HUES64 (cell line): ENCODE data around the gene HAL. TPM values are rescaled to one million over a fixed set of nuclear protein-coding genes. Genes with fewer than 3 reads are reported as not detected.

Experiments used
- H3K27ac ChIP-seq: 2 replicates; pipeline ENCODE4 v1.7.0; 2013; ENCODE audit warnings: low read depth, low read length, inconsistent platforms
- H3K27me3 ChIP-seq: 2 replicates; pipeline ENCODE4 v1.6.1; 2013; ENCODE audit warnings: mild to moderate bottlenecking, low read length; ENCODE audit not compliant: insufficient read depth
- H3K36me3 ChIP-seq: 2 replicates; pipeline ENCODE4 v1.6.1; 2013; ENCODE audit warnings: mild to moderate bottlenecking, low read length; ENCODE audit not compliant: insufficient read depth
- H3K4me1 ChIP-seq: 2 replicates; pipeline ENCODE4 v1.6.1; 2013; ENCODE audit warnings: mild to moderate bottlenecking, low read length, moderate library complexity; ENCODE audit not compliant: insufficient read depth
- H3K4me3 ChIP-seq: 2 replicates; pipeline ENCODE4 v1.5.1; 2013; ENCODE audit warnings: mild to moderate bottlenecking, low read length, moderate library complexity
- H3K9ac ChIP-seq: 2 replicates; pipeline ENCODE4 v1.6.1; 2013; ENCODE audit warnings: mild to moderate bottlenecking, low read depth, low read length
- H3K9me3 ChIP-seq: 2 replicates; pipeline ENCODE4 v1.6.1; 2013; ENCODE audit warnings: low read depth, low read length; ENCODE audit not compliant: insufficient read depth
- WGBS: fragments of 150-250, 120-280 bp; methylation state at CpG from one replicate; pipeline ENCODE4 v1.1.7; 2013; ENCODE audit warnings: missing lambda C conversion rate; 5-methylcytosine and 5-hydroxymethylcytosine counted together
- polyA plus RNA-seq, 2 experiments: library from polyadenylated mRNA; stranded (reverse); fragments of 50-300 nt; gene quantifications; one replicate each; pipeline ENCODE4 v1.2.3, GENCODE V29; 2013

The HAL gene
- polyA plus RNA-seq (2013, experiment 1 of 2): 0.05 TPM
- polyA plus RNA-seq (2013, experiment 2 of 2): not detected

- H3K36me3 ChIP-seq: peaks cover 8% of the 10 kb centered on the region; the same call in 1 of the 2 replicates
- H3K27ac ChIP-seq: no peak within 1 kb of the TSS
- no peak within 1 kb of the TSS for H3K4me3 ChIP-seq
- H3K27me3 ChIP-seq: no peaks in the 10 kb centered on the region
- no peaks in the 10 kb centered on the region for H3K4me1 ChIP-seq
- WGBS: 91% methylated on average over 7 of the region's 7 CpGs
- H3K9me3 ChIP-seq: no peaks in the 10 kb centered on the region
- H3K9ac ChIP-seq: no peak within 1 kb of the TSS
Measured at GRCh38 chr12:95996034-95996658, at the start of gene HAL. Gene HAL (minus strand): TSS chr12:95996344. CDS start chr12:95995910, 434 bp downstream.

DNA sequence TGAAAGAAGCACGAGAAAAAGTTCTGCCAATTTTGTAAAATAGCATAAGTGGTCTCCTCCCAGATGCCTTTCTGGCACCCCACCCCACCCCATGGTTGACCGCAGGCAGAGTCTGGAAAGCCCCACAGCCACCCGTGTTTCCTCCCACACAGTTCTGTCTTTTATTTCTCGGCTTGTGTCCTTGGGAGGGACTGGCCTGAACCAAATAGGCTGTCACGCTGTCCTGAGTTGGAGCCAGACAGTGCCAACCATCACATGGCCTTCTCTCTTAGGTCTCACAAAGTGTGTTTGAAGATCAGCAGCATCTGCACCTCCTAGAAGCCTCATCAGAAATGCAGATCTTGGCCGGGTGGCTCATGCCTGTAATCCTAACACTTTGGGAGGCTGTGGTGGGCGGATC, 49.4 kb upstream of the HAL start:
- Histone ChIP-seq H3K27me3 (no peaks in the 10 kb centered on the region), H3K27ac (no peak overlapping the region)
- 93% methylated on average over 7 of the region's 7 CpGs for WGBS

GRCh38 chr12:96044943-96045290, 48.8 kb upstream of the HAL start:
- no peak overlapping the region for H3K9ac ChIP-seq
- 97% methylated on average over 2 of the region's 2 CpGs for WGBS
- no peaks in the 10 kb centered on the region for H3K27me3 ChIP-seq
- H3K4me1 ChIP-seq: no peaks in the 10 kb centered on the region
- no peaks in the 10 kb centered on the region for H3K9me3 ChIP-seq
- H3K36me3 ChIP-seq: no peaks in the 10 kb centered on the region
- no peak overlapping the region for H3K27ac ChIP-seq
- H3K4me3 ChIP-seq: no peak overlapping the region

More for the DNA sequence above, 49.4 kb upstream of the HAL start:
- Histone ChIP-seq H3K9ac (no peak overlapping the region), H3K4me1 (no peaks in the 10 kb centered on the region), H3K9me3 (peaks cover 4% of the 10 kb centered on the region; the same call in 1 of the 2 replicates), H3K4me3 (no peak overlapping the region), H3K36me3 (no peaks in the 10 kb centered on the region)

GRCh38 chr12:96044017-96044942, 48.1 kb upstream of the HAL start:
- Histone ChIP-seq H3K27me3 (no peaks in the 10 kb centered on the region), H3K27ac (no peak overlapping the region), H3K4me1 (no peaks in the 10 kb centered on the region)

DNA sequence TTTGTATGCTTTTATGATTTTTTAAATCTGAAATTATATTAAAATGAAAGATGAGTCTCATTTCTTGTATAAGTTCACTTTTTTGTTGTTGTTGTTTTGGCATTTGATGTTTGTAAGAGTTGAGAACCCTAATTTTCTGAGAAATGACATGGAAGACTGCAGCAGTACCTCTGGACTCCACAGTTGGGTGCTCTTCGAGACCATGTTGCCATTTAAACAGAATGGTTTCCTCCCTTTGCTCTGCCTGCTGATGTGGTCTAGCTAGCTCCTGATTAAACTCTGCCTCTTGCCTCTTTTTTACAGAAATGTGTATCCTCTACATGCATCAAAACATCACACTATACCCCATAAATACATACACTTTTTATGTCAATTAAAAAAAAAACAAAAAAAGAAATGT, 45.0 kb upstream of the HAL start:
- H3K9ac ChIP-seq: no peak overlapping the region
- no peak overlapping the region for H3K27ac ChIP-seq
- 94% methylated on average over 1 of the region's 1 CpG for WGBS
- H3K9me3 ChIP-seq: no peaks in the 10 kb centered on the region
- no peaks in the 10 kb centered on the region for H3K27me3 ChIP-seq
- H3K36me3 ChIP-seq: no peaks in the 10 kb centered on the region
- no peak overlapping the region for H3K4me3 ChIP-seq
- H3K4me1 ChIP-seq: no peaks in the 10 kb centered on the region

More at GRCh38 chr12:96044017-96044942, 48.1 kb upstream of the HAL start:
- Histone ChIP-seq H3K4me3 (no peak overlapping the region), H3K9me3 (no peaks in the 10 kb centered on the region), H3K9ac (no peak overlapping the region), H3K36me3 (no peaks in the 10 kb centered on the region)
- 83% methylated on average over 9 of the region's 10 CpGs for WGBS

DNA sequence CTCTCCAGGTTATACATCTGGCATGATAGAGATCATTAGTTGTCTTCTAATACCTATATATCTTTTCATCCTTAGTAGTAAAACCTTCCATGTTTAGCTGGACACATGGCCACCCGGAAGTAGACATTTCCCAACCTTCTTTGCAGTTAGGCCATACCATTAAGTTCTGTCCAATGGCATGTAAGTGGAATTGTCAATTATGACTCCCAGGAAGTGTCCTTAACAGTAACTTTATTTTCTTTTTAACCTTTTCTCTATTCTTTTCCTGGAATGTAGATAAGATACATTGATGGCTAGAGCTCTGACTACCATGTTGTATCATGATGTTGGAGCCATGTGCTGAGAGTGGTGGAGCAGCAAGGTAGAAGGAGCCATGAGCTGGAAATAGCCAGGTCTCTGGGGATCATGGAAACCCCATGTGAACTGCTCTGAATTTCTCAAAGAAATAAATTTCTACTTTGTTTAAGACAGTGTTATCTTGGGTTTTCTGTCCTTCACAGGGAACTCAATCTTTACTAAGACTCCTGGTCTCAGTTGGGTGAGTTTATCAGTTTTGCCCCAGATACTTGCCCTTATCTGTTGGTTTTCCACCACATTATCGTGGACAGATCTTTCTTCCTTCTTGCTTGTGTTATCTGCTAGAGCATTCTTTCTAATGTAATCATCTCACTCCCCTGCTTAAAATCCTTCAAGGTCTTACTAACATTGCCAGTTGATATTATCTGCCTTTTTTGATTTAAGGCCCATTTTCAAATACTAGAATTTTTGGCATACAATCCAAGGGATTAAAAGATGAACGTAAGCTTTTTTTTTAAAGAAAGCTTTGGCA, 44.4 kb upstream of the HAL start:
- H3K27ac ChIP-seq: no peak overlapping the region
- H3K9me3 ChIP-seq: no peaks in the 10 kb centered on the region
- 91% methylated on average over 2 of the region's 3 CpGs for WGBS
- H3K4me3 ChIP-seq: no peak overlapping the region
- H3K4me1 ChIP-seq: no peaks in the 10 kb centered on the region
- H3K36me3 ChIP-seq: no peaks in the 10 kb centered on the region
- H3K27me3 ChIP-seq: no peaks in the 10 kb centered on the region
- no peak overlapping the region for H3K9ac ChIP-seq

- no peaks in the 10 kb centered on the region for H3K9me3 ChIP-seq
- H3K9ac ChIP-seq: no peak overlapping the region
- no peak overlapping the region for H3K4me3 ChIP-seq
- no peaks in the 10 kb centered on the region for H3K4me1 ChIP-seq
- no peak overlapping the region for H3K27ac ChIP-seq
- WGBS: 97% methylated on average over 2 of the region's 3 CpGs
- no peaks in the 10 kb centered on the region for H3K36me3 ChIP-seq
- no peaks in the 10 kb centered on the region for H3K27me3 ChIP-seq
Measured at GRCh38 chr12:96039516-96039915, 43.4 kb upstream of the HAL start.

DNA sequence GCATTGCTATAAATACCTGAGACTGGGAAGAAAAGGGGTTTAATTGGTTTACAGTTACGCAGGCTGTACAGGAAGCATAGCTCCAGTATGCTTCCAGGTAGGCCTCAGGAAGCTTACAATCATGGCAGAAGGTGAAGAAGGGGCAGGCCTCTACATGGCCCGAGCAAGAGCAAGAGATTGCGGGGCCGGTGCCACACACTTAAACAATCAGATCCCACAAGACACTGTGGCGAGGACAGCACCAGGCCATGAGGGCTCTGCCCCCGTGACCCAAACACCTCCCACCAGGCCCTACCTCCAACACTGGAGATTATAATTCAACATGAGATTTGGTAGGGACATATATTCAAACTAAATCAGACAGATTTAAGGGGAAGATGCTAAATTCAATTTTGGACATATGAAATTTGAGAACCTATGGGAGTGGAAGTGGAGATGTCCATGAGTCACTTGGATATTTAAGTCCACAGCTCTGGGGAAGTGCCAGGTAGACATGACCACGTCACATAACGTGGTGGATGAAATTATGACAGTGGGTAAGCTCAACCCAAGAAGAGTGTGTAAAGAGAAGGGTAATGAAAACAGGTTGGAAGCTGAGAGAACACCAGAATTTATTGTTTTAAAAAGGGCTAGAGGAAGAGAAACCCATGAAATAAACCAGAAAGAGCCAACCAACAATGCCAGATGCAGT, 40.8 kb upstream of the HAL start:
- no peak overlapping the region for H3K4me3 ChIP-seq
- H3K27ac ChIP-seq: no peak overlapping the region
- no peaks in the 10 kb centered on the region for H3K9me3 ChIP-seq
- no peak overlapping the region for H3K9ac ChIP-seq
- H3K36me3 ChIP-seq: no peaks in the 10 kb centered on the region
- H3K27me3 ChIP-seq: no peaks in the 10 kb centered on the region
- H3K4me1 ChIP-seq: no peaks in the 10 kb centered on the region
- 93% methylated on average over 8 of the region's 8 CpGs for WGBS

- H3K27ac ChIP-seq: 0 out of 2 replicates have a peak within 1 kb of the TSS, but pooled peaks have one; percentile 10
- WGBS: 1% methylated on average over 54 of the region's 55 CpGs
Measured at GRCh38 chr12:96035283-96036236, 39.4 kb upstream of the HAL start, which contains the start of gene LTA4H. Gene LTA4H (minus strand): TSS chr12:96035587. CDS start chr12:96035519, 68 bp downstream.

More at GRCh38 chr12:96035283-96036236, 39.4 kb upstream of the HAL start, which contains the start of gene LTA4H:
- no peaks in the 10 kb centered on the region for H3K4me1 ChIP-seq
- H3K4me3 ChIP-seq: peak within 1 kb of the TSS; percentile 71
- H3K9me3 ChIP-seq: no peaks in the 10 kb centered on the region
- no peaks in the 10 kb centered on the region for H3K27me3 ChIP-seq
- peak within 1 kb of the TSS; percentile 69 for H3K9ac ChIP-seq
- no peaks in the 10 kb centered on the region for H3K36me3 ChIP-seq
